ENCODE data around the gene SPATA2L.

DNA sequence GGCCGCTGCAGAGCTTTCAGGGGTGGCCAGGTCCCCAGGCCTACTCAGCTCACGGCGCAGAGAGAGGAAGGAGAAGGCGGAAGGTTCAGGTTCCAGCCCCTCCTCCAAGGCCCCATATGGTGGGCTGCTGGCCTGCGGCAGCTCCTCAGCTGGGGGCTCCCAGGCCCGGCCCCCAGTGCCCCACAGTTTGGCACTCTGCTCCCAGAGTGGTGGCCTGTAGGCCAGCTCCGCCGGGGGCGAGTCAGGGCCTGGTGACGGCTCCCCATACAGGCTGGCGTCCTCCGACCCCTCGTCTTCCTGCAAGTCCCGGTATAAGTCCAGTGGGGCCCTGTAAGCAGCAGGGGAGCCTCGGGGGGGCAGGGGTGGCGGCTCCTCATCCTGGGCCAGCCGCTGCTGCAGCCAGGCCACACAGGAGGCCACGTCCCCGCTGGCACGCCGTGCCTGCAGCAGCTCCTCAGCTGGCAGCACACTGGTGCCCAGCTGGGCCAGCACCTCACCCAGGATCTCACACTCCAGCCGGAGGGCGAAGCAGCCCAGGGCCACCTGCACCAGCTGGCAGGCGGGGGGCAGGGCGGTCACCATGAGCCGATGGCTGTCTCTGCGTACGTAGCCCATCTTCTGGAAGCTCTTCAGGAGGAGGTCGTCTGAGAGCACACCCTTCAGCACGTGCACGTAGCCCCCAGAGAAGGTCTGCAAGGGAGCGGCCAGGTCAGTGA, 3.7 kb downstream of the SPATA2L start:
- no peak for TF ChIP-seq SPI1 (IDR thresholded peaks at IDR 0.05; ENCODE audit: borderline replicate concordance, low read depth)
- TF ChIP-seq, protein P1, sequence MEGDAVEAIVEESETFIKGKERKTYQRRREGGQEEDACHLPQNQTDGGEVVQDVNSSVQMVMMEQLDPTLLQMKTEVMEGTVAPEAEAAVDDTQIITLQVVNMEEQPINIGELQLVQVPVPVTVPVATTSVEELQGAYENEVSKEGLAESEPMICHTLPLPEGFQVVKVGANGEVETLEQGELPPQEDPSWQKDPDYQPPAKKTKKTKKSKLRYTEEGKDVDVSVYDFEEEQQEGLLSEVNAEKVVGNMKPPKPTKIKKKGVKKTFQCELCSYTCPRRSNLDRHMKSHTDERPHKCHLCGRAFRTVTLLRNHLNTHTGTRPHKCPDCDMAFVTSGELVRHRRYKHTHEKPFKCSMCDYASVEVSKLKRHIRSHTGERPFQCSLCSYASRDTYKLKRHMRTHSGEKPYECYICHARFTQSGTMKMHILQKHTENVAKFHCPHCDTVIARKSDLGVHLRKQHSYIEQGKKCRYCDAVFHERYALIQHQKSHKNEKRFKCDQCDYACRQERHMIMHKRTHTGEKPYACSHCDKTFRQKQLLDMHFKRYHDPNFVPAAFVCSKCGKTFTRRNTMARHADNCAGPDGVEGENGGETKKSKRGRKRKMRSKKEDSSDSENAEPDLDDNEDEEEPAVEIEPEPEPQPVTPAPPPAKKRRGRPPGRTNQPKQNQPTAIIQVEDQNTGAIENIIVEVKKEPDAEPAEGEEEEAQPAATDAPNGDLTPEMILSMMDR (IDR thresholded peaks at IDR 0.05; ENCODE audit: insufficient read depth, low read length) = no peak
- TF ChIP-seq, protein P2, sequence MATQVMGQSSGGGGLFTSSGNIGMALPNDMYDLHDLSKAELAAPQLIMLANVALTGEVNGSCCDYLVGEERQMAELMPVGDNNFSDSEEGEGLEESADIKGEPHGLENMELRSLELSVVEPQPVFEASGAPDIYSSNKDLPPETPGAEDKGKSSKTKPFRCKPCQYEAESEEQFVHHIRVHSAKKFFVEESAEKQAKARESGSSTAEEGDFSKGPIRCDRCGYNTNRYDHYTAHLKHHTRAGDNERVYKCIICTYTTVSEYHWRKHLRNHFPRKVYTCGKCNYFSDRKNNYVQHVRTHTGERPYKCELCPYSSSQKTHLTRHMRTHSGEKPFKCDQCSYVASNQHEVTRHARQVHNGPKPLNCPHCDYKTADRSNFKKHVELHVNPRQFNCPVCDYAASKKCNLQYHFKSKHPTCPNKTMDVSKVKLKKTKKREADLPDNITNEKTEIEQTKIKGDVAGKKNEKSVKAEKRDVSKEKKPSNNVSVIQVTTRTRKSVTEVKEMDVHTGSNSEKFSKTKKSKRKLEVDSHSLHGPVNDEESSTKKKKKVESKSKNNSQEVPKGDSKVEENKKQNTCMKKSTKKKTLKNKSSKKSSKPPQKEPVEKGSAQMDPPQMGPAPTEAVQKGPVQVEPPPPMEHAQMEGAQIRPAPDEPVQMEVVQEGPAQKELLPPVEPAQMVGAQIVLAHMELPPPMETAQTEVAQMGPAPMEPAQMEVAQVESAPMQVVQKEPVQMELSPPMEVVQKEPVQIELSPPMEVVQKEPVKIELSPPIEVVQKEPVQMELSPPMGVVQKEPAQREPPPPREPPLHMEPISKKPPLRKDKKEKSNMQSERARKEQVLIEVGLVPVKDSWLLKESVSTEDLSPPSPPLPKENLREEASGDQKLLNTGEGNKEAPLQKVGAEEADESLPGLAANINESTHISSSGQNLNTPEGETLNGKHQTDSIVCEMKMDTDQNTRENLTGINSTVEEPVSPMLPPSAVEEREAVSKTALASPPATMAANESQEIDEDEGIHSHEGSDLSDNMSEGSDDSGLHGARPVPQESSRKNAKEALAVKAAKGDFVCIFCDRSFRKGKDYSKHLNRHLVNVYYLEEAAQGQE (IDR thresholded peaks at IDR 0.05; ENCODE audit: insufficient replicate concordance, low read depth) = no peak
- no peak for TF ChIP-seq POLR2AphosphoS5 (IDR thresholded peaks at IDR 0.05; ENCODE audit: low read depth)
- TF ChIP-seq GABPA (IDR thresholded peaks at IDR 0.05; ENCODE audit: low read depth) = no peak

All from HL-60 (cell line).